HepG2 (cell line): Measurements from ENCODE around the gene RPL11.

Source experiments
- EP300 ChIP-seq, 3 experiments: sonication (generic) in 1 of 3; formaldehyde crosslinking in 1 of 3; IDR thresholded peaks; 2 replicates each; pipeline versions ENCODE4 v1.5.1 to v1.6.1; 2011 to 2020; ENCODE audit warnings: low read depth in 2 of 3, low read length in 2 of 3, borderline replicate concordance in 1 of 3, improper control_type of control experiment in 1 of 3, mild to moderate bottlenecking in 1 of 3, missing genetic modification reagents in 1 of 3, moderate library complexity in 1 of 3
- HDAC6 ChIP-seq: fragments of 200-600 bp; sonication (generic); IDR thresholded peaks from 2 replicates; pipeline ENCODE4 v1.7.0; 2017; ENCODE audit warnings: mild to moderate bottlenecking, antibody characterized with exemption, low read length, low read depth
- HINFP ChIP-seq: sonication (generic); formaldehyde crosslinking; IDR thresholded peaks from 2 replicates; pipeline ENCODE4 v1.4.0; 2020; ENCODE audit warnings: low read depth, mild to moderate bottlenecking, missing genetic modification reagents
- NBN ChIP-seq: fragments of 450-650 bp; conservative IDR thresholded peaks from 2 replicates; pipeline ENCODE4 v1.6.1; 2017
- PRDM10 ChIP-seq: sonication (generic); formaldehyde crosslinking; IDR thresholded peaks from 2 replicates; pipeline ENCODE4 v1.4.0; 2020; ENCODE audit warnings: low read depth, missing genetic modification reagents
- RXRA ChIP-seq: sonication (generic); formaldehyde crosslinking; IDR thresholded peaks from 2 replicates; pipeline ENCODE4 v1.5.1; 2020; ENCODE audit warnings: missing genetic modification reagents
- TCF7 ChIP-seq: sonication (generic); IDR thresholded peaks from 2 replicates; pipeline ENCODE4 v1.6.1; 2016; ENCODE audit warnings: antibody characterized with exemption, low read depth
- ZBTB4 ChIP-seq: sonication (generic); formaldehyde crosslinking; IDR thresholded peaks from 2 replicates; pipeline ENCODE4 v1.4.0; 2020; ENCODE audit warnings: missing genetic modification reagents, mild to moderate bottlenecking, borderline replicate concordance
- ZBTB44 ChIP-seq: sonication (generic); formaldehyde crosslinking; IDR thresholded peaks from 2 replicates; pipeline ENCODE4 v1.4.0; 2020; ENCODE audit warnings: missing genetic modification reagents
- ZNF232 ChIP-seq: sonication (generic); formaldehyde crosslinking; IDR thresholded peaks from 2 replicates; pipeline ENCODE4 v1.4.0; 2020; ENCODE audit warnings: missing genetic modification reagents, borderline replicate concordance
- ZNF841 ChIP-seq: sonication (generic); formaldehyde crosslinking; IDR thresholded peaks from 2 replicates; pipeline ENCODE4 v1.8.1; 2023; ENCODE audit warnings: missing genetic modification reagents, borderline replicate concordance
- TF ChIP-seq, protein P1 (sequence below): sonication (generic); formaldehyde crosslinking; IDR thresholded peaks from 2 replicates; pipeline ENCODE4 v1.5.0; 2020; ENCODE audit warnings: mild to moderate bottlenecking, missing genetic modification reagents, moderate library complexity

DNA sequence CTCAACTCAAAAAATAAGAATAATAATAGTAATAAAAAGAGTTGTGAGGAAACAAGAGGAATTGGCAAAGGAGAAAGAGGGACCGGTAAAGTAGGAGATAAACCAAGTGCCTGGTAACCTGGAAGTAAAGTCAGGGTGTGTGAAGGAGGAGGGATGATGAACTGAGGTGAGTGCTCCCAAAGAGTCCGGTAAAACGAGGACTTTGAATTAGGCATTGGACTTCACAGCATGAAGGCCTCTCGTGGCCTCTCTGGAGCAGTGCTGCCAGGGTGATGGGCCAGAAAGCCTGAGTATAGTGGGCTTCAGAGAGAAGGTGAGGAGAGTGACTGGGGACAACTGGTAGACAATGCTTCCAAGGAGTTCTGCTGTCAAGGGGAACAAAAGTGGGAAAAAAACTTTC is 17.6 kb downstream of the RPL11 start:
- TF ChIP-seq EP300 (IDR thresholded peaks at IDR 0.05; ENCODE audit: low read depth in 2 of 2, low read length in 2 of 2) = no peak
- no peak for TF ChIP-seq EP300 (CRISPR knock-in tag; IDR thresholded peaks at IDR 0.05; ENCODE audit: borderline replicate concordance)
- TF ChIP-seq ZNF232 (CRISPR knock-in tag) = no peak
- TF ChIP-seq PRDM10 (CRISPR knock-in tag) = no peak
- TF ChIP-seq ZBTB44 (CRISPR knock-in tag) = no peak
- no peak for TF ChIP-seq NBN
- no peak for TF ChIP-seq ZBTB4
- TF ChIP-seq TCF7 = no peak
- no peak for TF ChIP-seq RXRA (CRISPR knock-in tag)
- no peak for TF ChIP-seq HINFP (CRISPR knock-in tag)
- TF ChIP-seq, protein P1, sequence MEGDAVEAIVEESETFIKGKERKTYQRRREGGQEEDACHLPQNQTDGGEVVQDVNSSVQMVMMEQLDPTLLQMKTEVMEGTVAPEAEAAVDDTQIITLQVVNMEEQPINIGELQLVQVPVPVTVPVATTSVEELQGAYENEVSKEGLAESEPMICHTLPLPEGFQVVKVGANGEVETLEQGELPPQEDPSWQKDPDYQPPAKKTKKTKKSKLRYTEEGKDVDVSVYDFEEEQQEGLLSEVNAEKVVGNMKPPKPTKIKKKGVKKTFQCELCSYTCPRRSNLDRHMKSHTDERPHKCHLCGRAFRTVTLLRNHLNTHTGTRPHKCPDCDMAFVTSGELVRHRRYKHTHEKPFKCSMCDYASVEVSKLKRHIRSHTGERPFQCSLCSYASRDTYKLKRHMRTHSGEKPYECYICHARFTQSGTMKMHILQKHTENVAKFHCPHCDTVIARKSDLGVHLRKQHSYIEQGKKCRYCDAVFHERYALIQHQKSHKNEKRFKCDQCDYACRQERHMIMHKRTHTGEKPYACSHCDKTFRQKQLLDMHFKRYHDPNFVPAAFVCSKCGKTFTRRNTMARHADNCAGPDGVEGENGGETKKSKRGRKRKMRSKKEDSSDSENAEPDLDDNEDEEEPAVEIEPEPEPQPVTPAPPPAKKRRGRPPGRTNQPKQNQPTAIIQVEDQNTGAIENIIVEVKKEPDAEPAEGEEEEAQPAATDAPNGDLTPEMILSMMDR (CRISPR knock-in tag) = no peak
- no peak for TF ChIP-seq ZNF841 (CRISPR knock-in tag)
- no peak for TF ChIP-seq HDAC6
